Subcutaneous abdominal adipose tissue (tissue), 5 donors: ENCODE measurements around the gene DIS3L.
"Not testable (repeated sequence)": the region's sequence is repeated elsewhere in the genome, so short reads cannot be mapped to it uniquely, and the experiment has no call there.

Experiments
- H3K27ac ChIP-seq: one replicate; pipeline ENCODE4 v1.7.0; 2013; ENCODE audit warnings: low read depth, mild to moderate bottlenecking, inconsistent platforms, low read length, moderate library complexity
- H3K27me3 ChIP-seq, 5 donors: one replicate each; pipeline ENCODE4 v1.7.0; 2013; ENCODE audit warnings: low read length in 5 of 5, inconsistent platforms in 1 of 5; ENCODE audit not compliant: control insufficient read depth in 5 of 5, insufficient read depth in 4 of 5
- H3K36me3 ChIP-seq, 5 donors: one replicate each; pipeline ENCODE4 v1.7.0; 2013; ENCODE audit warnings: low read length in 5 of 5; ENCODE audit not compliant: control insufficient read depth in 5 of 5, insufficient read depth in 5 of 5
- H3K4me1 ChIP-seq, 5 donors: one replicate each; pipeline ENCODE4 v1.7.0; 2013; ENCODE audit warnings: low read length in 5 of 5, mild to moderate bottlenecking in 3 of 5, moderate library complexity in 1 of 5; ENCODE audit not compliant: control insufficient read depth in 5 of 5, insufficient read depth in 5 of 5
- H3K4me3 ChIP-seq, 5 donors: one replicate each; pipeline ENCODE4 v1.7.0; 2013; ENCODE audit warnings: low read length in 5 of 5, low read depth in 1 of 5
- H3K9ac ChIP-seq, 5 donors: one replicate each; pipeline ENCODE4 v1.7.0; 2013; ENCODE audit warnings: low read length in 5 of 5, mild to moderate bottlenecking in 4 of 5, moderate library complexity in 3 of 5
- H3K9me3 ChIP-seq, 5 donors: one replicate each; pipeline ENCODE4 v1.7.0; 2013; ENCODE audit warnings: low read length in 5 of 5; ENCODE audit not compliant: control insufficient read depth in 5 of 5
- donor health status: healthy.
- donor health status: healthy.
- donor health status: healthy.
- donor health status: healthy.
- donor health status: healthy.

The DIS3L gene

DNA sequence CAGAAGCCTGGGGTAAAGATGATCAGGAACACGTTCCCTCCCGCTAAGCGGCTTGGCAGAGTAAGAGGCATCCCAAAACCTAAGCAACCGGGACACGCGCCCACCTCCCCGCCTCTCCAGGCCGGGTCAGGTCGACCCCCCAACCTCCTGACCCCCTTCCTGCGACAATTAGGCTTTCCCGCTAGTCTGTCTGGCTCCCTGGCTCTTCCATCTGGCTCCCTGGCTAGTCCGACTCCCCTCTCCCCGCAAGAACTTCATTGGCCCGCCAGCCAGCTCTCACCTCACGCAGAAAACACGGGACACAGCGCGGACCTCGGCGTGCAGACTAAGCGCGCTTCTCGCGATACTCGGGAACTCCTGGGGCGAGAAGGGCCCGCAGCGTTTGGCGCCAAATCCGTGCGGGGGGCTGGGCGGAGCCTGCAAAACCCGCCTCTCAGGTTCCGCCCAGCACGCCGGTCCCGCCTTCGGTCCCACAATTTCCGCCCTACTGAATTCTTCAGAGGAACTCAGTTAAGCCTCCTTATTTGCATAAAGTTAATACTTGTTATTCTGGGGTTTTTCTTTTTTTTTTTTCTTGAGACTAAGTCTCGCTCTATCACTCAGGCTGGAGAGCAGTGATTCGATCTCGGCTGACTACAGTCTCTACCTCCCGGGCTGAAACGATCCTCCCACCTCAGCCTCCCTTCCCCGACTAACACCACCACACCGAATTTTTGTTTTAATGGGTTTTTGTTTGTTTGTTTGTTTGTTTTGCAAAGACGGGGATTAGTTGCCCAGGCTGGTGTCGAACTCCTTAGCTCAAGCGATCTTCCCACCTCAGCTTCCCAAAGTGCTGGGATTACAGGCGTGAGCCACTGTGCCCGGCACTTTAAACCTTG lies 63.2 kb downstream of the DIS3L start, which contains the start of gene TIPIN:
TSS of gene TIPIN (minus strand) at position 327 of the 878 bp plus-strand sequence. CDS start 3,738 bp downstream, outside the sequence.
- peaks cover 0 to 8% (median 0%) of the 10 kb centered on the region in 5 donors for H3K36me3 ChIP-seq
- H3K27me3 ChIP-seq: no peaks in the 10 kb centered on the region
- peaks cover 0 to 16% (median 14%) of the 10 kb centered on the region in 5 donors for H3K4me1 ChIP-seq
- H3K9ac ChIP-seq: peak within 1 kb of the TSS in 4 of 5 donors; percentile 84 to 89 (median 88)
- no peaks in the 10 kb centered on the region for H3K9me3 ChIP-seq
- H3K4me3 ChIP-seq: peak within 1 kb of the TSS; percentile 74 to 88 (median 85)
- peak within 1 kb of the TSS; percentile 61 for H3K27ac ChIP-seq

GRCh38 chr15:66359740-66360139 lies 66.4 kb downstream of the DIS3L start:
- peaks cover 0 to 19% (median 15%) of the 10 kb centered on the region in 5 donors for H3K4me1 ChIP-seq
- no peaks in the 10 kb centered on the region for H3K36me3 ChIP-seq
- H3K9ac ChIP-seq: no peak overlapping the region
- no peak overlapping the region for H3K4me3 ChIP-seq
- H3K27me3 ChIP-seq: no peaks in the 10 kb centered on the region
- no peaks in the 10 kb centered on the region for H3K9me3 ChIP-seq
- H3K27ac ChIP-seq: no peak overlapping the region

DNA sequence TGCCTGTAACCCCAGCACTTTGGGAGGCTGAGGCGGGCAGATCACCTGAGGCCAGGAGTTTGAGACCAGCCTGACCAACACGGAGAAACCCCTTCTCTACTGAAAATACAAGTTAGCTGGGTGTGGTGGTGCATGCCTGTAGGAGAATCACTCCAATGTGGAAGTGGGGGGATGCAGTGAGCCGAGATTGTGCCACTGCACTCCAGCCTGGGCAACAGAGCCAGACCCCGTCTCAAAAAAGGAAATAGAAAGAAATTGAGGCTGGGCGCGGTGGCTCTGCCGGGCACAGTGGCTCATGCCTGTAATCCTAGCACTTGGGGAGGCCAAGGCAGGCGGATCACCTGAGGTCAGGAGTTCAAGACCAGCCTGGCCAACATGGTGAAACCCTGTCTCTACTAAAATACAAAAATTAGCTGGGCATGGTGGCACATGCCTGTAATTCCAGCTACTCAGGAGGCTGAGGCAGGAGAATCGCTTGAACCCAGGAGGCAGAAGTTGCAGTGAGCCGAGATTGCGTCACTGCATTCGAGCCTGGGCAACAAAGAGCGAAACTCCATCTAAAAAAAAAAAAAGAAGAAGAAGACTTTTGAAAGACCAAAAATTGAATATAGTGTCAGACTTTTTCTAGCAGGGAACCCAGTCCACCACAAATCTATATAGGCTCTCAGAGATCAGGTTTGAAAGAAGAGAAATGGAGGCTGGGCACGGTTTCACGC lies 68.5 kb downstream of the DIS3L start:
- not testable (repeated sequence) for H3K27me3 ChIP-seq, H3K4me3 ChIP-seq, H3K27ac ChIP-seq, H3K9me3 ChIP-seq, H3K36me3 ChIP-seq, H3K9ac ChIP-seq, H3K4me1 ChIP-seq

DNA sequence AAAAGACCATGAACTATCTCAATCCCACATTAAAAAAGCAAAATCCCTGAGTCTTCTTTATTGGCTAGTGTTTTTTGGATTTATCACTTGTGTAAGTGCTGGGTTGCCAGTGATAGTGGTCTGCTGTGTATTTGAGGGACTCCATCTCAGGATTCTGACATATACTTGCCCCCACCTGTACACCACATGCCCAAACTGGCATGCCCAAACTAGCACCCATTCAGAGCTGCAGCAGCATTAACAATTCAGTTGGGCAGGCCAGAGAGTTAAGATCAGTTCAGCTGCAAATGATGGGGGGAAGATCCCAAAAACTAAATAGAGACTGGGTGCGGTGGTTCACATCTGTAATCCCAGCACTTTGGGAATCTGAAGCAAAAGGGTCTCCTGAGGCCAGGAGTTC lies 69.4 kb downstream of the DIS3L start:
- no peaks in the 10 kb centered on the region for H3K9me3 ChIP-seq
- no peak overlapping the region for H3K9ac ChIP-seq
- no peak overlapping the region for H3K4me3 ChIP-seq
- no peaks in the 10 kb centered on the region for H3K27me3 ChIP-seq
- no peak overlapping the region for H3K27ac ChIP-seq
- H3K4me1 ChIP-seq: peaks cover 0 to 4% (median 0%) of the 10 kb centered on the region in 5 donors
- H3K36me3 ChIP-seq: no peaks in the 10 kb centered on the region

GRCh38 chr15:66364944-66365528 lies 71.7 kb downstream of the DIS3L start:
- Histone ChIP-seq H3K27me3 (no peaks in the 10 kb centered on the region), H3K9ac (no peak overlapping the region), H3K4me3 (no peak overlapping the region), H3K4me1 (peaks cover 0 to 7% (median 6%) of the 10 kb centered on the region in 5 donors), H3K36me3 (no peaks in the 10 kb centered on the region), H3K9me3 (no peaks in the 10 kb centered on the region), H3K27ac (no peak overlapping the region)

DNA sequence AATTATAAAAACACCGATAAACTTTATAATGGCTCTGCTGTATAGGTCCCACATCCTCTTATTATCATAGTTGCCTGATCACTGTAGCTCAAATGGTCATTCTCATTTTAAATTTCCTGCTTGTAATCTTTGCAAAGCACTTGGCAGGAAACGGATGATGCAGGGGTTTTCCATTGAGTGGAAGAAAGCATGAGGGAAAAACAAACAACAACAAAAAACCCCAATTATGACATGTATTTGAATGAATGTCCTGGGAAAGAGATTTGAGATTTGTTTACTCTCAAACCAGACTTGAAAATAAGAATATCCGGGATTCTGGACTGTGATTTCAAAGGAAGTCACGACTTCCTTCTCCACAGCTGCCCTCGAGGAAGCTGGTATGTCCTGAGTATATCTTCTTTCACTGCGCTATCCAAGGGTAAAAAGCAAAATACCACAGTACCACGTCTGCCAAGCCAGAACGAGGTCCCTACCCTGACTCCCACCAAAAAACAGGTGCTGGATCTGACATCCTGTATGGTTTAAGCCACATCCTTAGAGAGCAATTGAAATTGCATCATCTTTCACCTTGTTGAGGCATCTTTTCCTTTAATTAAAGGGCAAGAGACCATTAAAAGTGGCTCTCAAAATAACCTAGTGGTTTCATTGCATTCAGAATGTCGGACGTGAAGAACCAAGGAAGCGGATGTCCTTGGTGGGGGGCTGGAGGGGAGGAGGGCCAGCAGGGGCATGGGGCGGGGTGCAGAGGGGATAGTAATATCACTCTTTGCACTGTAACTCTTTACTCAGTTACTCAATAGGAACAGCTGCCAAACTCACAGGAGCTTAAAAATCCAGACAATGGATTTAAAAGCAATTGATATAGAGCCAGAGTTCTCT lies 76.6 kb downstream of the DIS3L start:
- Histone ChIP-seq H3K27ac (peak overlapping the region; percentile 69), H3K9me3 (peaks cover 0 to 6% (median 0%) of the 10 kb centered on the region in 5 donors), H3K9ac (peak overlapping the region in 4 of 5 donors; percentile 62 to 88 (median 76)), H3K4me3 (peak overlapping the region; percentile 52 to 76 (median 74)), H3K4me1 (peaks cover 0 to 9% (median 8%) of the 10 kb centered on the region in 5 donors), H3K36me3 (no peaks in the 10 kb centered on the region), H3K27me3 (no peaks in the 10 kb centered on the region)

DNA sequence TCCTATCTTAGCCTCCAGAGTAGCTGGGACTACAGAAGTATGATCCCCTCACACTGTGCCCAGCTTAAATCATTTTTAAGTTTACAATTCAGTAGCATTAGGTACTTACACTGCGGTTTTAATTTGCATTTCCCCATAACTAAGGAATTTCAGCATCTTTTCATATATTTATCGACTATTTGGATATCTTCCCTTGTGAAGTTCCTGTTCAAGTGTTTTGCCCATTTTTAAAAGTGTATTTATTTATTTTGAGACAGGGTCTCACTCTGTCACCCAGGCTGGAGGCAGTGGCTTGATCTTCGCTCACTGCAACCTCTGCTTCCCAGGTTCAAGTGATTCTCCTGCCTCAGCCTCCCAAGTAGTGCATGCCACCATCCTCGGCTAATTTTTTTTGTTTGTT lies 80.8 kb downstream of the DIS3L start:
- Histone ChIP-seq H3K4me1 (peaks cover 0 to 9% (median 8%) of the 10 kb centered on the region in 5 donors), H3K27me3 (no peaks in the 10 kb centered on the region), H3K36me3 (no peaks in the 10 kb centered on the region), H3K27ac (no peak overlapping the region), H3K4me3 (no peak overlapping the region), H3K9me3 (peaks cover 0 to 6% (median 0%) of the 10 kb centered on the region in 5 donors), H3K9ac (no peak overlapping the region)

DNA sequence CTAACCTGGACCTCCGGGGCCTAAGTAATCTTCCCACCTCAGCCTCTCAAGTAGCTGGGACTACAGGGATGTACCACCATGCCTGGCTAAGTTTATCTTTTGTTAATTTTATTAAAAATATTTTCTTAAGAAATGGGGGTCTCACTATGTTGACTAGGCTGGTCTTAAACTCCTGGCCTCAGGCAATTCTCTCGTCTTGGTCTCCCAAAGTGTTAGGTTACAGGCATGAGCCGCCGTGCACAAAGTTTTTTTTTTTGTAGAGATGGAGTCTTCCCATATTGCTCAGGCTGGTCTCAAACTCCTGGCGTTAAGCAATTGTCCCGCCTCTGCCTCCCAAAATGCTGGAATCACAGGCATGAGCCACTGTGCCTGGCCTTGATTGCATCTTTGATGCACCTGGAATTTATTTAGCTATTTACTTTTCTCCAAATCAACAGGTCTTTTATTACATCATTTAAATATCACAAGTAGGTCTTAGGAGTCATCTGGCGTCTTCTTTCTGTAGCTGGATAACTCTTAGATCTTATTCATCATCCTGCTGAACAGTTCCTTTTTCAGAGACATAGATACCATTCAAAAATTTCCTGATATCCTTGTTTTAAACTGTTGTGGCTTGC lies 85.6 kb downstream of the DIS3L start:
- Histone ChIP-seq H3K27ac (no peak overlapping the region), H3K9ac (no peak overlapping the region), H3K9me3 (peaks cover 0 to 6% (median 0%) of the 10 kb centered on the region in 5 donors), H3K4me3 (no peak overlapping the region), H3K4me1 (no peaks in the 10 kb centered on the region), H3K36me3 (no peaks in the 10 kb centered on the region), H3K27me3 (no peaks in the 10 kb centered on the region)

DNA sequence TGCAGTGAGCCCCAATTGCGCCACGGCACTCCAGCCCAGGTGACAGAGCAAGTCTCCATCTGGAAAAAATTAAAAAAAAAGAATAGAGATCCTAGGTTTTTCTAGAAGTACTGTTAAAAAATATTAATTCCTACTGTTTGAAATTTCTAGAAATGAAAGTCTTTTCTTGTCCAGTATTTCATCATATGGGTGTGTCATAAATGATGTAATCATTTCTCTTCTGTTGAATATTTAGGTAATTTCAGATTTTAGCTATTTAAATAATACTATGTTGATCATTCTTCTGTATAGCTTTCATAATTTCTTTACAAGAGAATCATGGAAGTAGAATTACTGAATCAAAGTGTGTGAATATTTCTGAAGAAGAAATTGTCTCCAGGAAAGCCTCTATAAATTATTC lies 88.0 kb downstream of the DIS3L start:
- H3K4me1 ChIP-seq, H3K36me3 ChIP-seq, H3K9ac ChIP-seq, H3K9me3 ChIP-seq, H3K27ac ChIP-seq, H3K4me3 ChIP-seq, H3K27me3 ChIP-seq: not testable (repeated sequence)
